WTC11 (cell line): ENCODE data around the gene GINM1. TPM values are rescaled to one million over a fixed set of nuclear protein-coding genes. Genes with fewer than 3 reads are reported as not detected.

ENCODE experiments used
- ATAC-seq: fragments of 200-7000 bp; cut with Tn5 transposase; 2 replicates; pipeline ENCODE4 v1.10.0; 2021; ENCODE audit warnings: mild to moderate bottlenecking, moderate library complexity
- CTCF ChIA-PET: fragments of 300-600 bp; sonication (Branson Sonifier 250); formaldehyde crosslinking; loops from one replicate; lab custom pipeline; 2021; ENCODE audit warnings: antibody characterized with exemption; lab: Charles Lee
- POLR2A ChIA-PET: fragments of 350-600 bp; sonication (Branson Sonifier 250); formaldehyde crosslinking; loops from one replicate; lab custom pipeline; 2021; ENCODE audit warnings: antibody characterized with exemption; lab: Charles Lee
- DNase-seq: peaks from one replicate; pipeline ENCODE4 v3.0.0; 2021; ENCODE audit warnings: low spot score
- H3K27ac Mint-ChIP-seq: 2 replicates; pipeline ENCODE4 v1.8.0; 2021; ENCODE audit warnings: mixed read lengths
- H3K27me3 Mint-ChIP-seq: 2 replicates; pipeline ENCODE4 v1.8.0; 2021; ENCODE audit warnings: low read depth, mild to moderate bottlenecking, moderate library complexity, mixed read lengths
- H3K36me3 Mint-ChIP-seq: 2 replicates; pipeline ENCODE4 v1.8.0; 2021; ENCODE audit warnings: mixed read lengths
- H3K4me1 Mint-ChIP-seq: 2 replicates; pipeline ENCODE4 v1.8.0; 2022; ENCODE audit warnings: mixed read lengths
- H3K4me3 Mint-ChIP-seq: 2 replicates; pipeline ENCODE4 v1.8.0; 2021; ENCODE audit warnings: mild to moderate bottlenecking, moderate library complexity, mixed read lengths
- H3K9me3 Mint-ChIP-seq: 2 replicates; pipeline ENCODE4 v1.8.0; 2021; ENCODE audit warnings: mixed read lengths
- E2F1 ChIP-seq: sonication (generic); formaldehyde crosslinking; IDR thresholded peaks from 2 replicates; pipeline ENCODE4 v1.8.0; 2022; ENCODE audit warnings: mild to moderate bottlenecking, missing genetic modification reagents
- FOXK1 ChIP-seq: sonication (generic); formaldehyde crosslinking; IDR thresholded peaks from 2 replicates; pipeline ENCODE4 v1.8.0; 2022; ENCODE audit warnings: mild to moderate bottlenecking, moderate library complexity, missing genetic modification reagents
- GRHL2 ChIP-seq: fragments of 250-450 bp; sonication (Bioruptor Pico); IDR thresholded peaks from 2 replicates; pipeline ENCODE4 v1.8.0; 2022; ENCODE audit warnings: mild to moderate bottlenecking, moderate library complexity; ENCODE audit not compliant: insufficient replicate concordance, severe bottlenecking
- GTF2I ChIP-seq: fragments of 250-450 bp; sonication (Bioruptor Pico); conservative IDR thresholded peaks from 2 replicates; pipeline ENCODE4 v1.4.0; 2021; ENCODE audit warnings: mild to moderate bottlenecking
- HMGXB4 ChIP-seq: sonication (generic); formaldehyde crosslinking; IDR thresholded peaks from 2 replicates; pipeline ENCODE4 v1.8.1; 2023; ENCODE audit warnings: mild to moderate bottlenecking, moderate library complexity, missing genetic modification reagents
- KAT7 ChIP-seq: sonication (generic); formaldehyde crosslinking; IDR thresholded peaks from 2 replicates; pipeline ENCODE4 v1.8.1; 2023; ENCODE audit warnings: missing genetic modification reagents, mild to moderate bottlenecking, borderline replicate concordance
- MYBL2 ChIP-seq: sonication (generic); formaldehyde crosslinking; IDR thresholded peaks from 2 replicates; pipeline ENCODE4 v1.8.1; 2023; ENCODE audit warnings: mild to moderate bottlenecking, moderate library complexity, missing genetic modification reagents
- SMAD4 ChIP-seq: sonication (generic); formaldehyde crosslinking; IDR thresholded peaks from 2 replicates; pipeline ENCODE4 v1.8.0; 2022; ENCODE audit warnings: mild to moderate bottlenecking, missing genetic modification reagents
- SP1 ChIP-seq: sonication (generic); formaldehyde crosslinking; conservative IDR thresholded peaks from 2 replicates; pipeline ENCODE4 v1.8.1; 2022; ENCODE audit warnings: missing genetic modification reagents
- ZNF232 ChIP-seq: sonication (generic); formaldehyde crosslinking; IDR thresholded peaks from 2 replicates; pipeline ENCODE4 v1.8.0; 2022; ENCODE audit warnings: mild to moderate bottlenecking, missing genetic modification reagents
- total RNA-seq: library from RNA; stranded (reverse); gene quantifications from 3 replicates; pipeline ENCODE4 v1.2.3, GENCODE V29; 2021
- TF ChIP-seq, protein P1 (sequence below): sonication (generic); formaldehyde crosslinking; IDR thresholded peaks from 2 replicates; pipeline ENCODE4 v1.8.1; 2023; ENCODE audit warnings: mild to moderate bottlenecking, missing genetic modification reagents, borderline replicate concordance
- TF ChIP-seq, protein P2 (sequence below): sonication (generic); formaldehyde crosslinking; conservative IDR thresholded peaks from 2 replicates; pipeline ENCODE4 v1.8.1; 2022; ENCODE audit warnings: mild to moderate bottlenecking, missing genetic modification reagents
- TF ChIP-seq, protein P3 (sequence below): sonication (generic); formaldehyde crosslinking; IDR thresholded peaks from 2 replicates; pipeline ENCODE4 v1.8.0; 2022; ENCODE audit warnings: mild to moderate bottlenecking, missing genetic modification reagents
- TF ChIP-seq, protein P4 (sequence below): sonication (generic); formaldehyde crosslinking; IDR thresholded peaks from 2 replicates; pipeline ENCODE4 v1.8.0; 2022; ENCODE audit warnings: mild to moderate bottlenecking, missing genetic modification reagents
- TF ChIP-seq, protein P5 (sequence below): sonication (generic); formaldehyde crosslinking; IDR thresholded peaks from 2 replicates; pipeline ENCODE4 v1.8.0; 2022; ENCODE audit warnings: missing genetic modification reagents
- TF ChIP-seq, protein P6 (sequence below): sonication (generic); formaldehyde crosslinking; IDR thresholded peaks from 2 replicates; pipeline ENCODE4 v1.8.0; 2023; ENCODE audit warnings: missing genetic modification reagents, mild to moderate bottlenecking, borderline replicate concordance

The GINM1 gene
- total RNA-seq, 1 experiment from 2014 or later = 16.8 TPM

- TF ChIP-seq, protein P1, sequence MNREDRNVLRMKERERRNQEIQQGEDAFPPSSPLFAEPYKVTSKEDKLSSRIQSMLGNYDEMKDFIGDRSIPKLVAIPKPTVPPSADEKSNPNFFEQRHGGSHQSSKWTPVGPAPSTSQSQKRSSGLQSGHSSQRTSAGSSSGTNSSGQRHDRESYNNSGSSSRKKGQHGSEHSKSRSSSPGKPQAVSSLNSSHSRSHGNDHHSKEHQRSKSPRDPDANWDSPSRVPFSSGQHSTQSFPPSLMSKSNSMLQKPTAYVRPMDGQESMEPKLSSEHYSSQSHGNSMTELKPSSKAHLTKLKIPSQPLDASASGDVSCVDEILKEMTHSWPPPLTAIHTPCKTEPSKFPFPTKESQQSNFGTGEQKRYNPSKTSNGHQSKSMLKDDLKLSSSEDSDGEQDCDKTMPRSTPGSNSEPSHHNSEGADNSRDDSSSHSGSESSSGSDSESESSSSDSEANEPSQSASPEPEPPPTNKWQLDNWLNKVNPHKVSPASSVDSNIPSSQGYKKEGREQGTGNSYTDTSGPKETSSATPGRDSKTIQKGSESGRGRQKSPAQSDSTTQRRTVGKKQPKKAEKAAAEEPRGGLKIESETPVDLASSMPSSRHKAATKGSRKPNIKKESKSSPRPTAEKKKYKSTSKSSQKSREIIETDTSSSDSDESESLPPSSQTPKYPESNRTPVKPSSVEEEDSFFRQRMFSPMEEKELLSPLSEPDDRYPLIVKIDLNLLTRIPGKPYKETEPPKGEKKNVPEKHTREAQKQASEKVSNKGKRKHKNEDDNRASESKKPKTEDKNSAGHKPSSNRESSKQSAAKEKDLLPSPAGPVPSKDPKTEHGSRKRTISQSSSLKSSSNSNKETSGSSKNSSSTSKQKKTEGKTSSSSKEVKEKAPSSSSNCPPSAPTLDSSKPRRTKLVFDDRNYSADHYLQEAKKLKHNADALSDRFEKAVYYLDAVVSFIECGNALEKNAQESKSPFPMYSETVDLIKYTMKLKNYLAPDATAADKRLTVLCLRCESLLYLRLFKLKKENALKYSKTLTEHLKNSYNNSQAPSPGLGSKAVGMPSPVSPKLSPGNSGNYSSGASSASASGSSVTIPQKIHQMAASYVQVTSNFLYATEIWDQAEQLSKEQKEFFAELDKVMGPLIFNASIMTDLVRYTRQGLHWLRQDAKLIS = no peak
- TF ChIP-seq KAT7 (CRISPR knock-in tag) = no peak
- TF ChIP-seq GTF2I (CRISPR knock-in tag) = no peak
- TF ChIP-seq SP1 (CRISPR knock-in tag) = no peak
- no peak for TF ChIP-seq GRHL2 (CRISPR knock-in tag)
- TF ChIP-seq MYBL2 (CRISPR knock-in tag) = no peak
- TF ChIP-seq ZNF232 = no peak
Measured at GRCh38 chr6:149563928-149564325, 2.2 kb upstream of the GINM1 start (continued).

- peak; percentile 39 for ATAC-seq
- peak; percentile 77 for DNase-seq
- H3K4me3 Mint-ChIP-seq = peak overlapping the region; percentile 91
- CTCF ChIA-PET = interaction anchor here (0.6 to 1.0 kb wide), 10 partner anchors 18 to 363 kb away, joined by 3 to 7 read pairs (median 3); partner anchors contain the start of gene PPIL4
- H3K9me3 Mint-ChIP-seq = no peaks in the 10 kb centered on the region
- peak overlapping the region; percentile 88 for H3K27ac Mint-ChIP-seq
- H3K36me3 Mint-ChIP-seq = no peaks in the 10 kb centered on the region
- POLR2A ChIA-PET = no interaction called here
- H3K4me1 Mint-ChIP-seq = peaks cover 15% of the 10 kb centered on the region
- H3K27me3 Mint-ChIP-seq = no peaks in the 10 kb centered on the region; the same call in 1 of the 2 replicates
- TF ChIP-seq, protein P2, sequence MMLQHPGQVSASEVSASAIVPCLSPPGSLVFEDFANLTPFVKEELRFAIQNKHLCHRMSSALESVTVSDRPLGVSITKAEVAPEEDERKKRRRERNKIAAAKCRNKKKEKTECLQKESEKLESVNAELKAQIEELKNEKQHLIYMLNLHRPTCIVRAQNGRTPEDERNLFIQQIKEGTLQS (CRISPR knock-in tag) = no peak
- TF ChIP-seq HMGXB4 (CRISPR knock-in tag) = peak; percentile 88; the same call in 1 of the 2 replicates
- TF ChIP-seq, protein P3, sequence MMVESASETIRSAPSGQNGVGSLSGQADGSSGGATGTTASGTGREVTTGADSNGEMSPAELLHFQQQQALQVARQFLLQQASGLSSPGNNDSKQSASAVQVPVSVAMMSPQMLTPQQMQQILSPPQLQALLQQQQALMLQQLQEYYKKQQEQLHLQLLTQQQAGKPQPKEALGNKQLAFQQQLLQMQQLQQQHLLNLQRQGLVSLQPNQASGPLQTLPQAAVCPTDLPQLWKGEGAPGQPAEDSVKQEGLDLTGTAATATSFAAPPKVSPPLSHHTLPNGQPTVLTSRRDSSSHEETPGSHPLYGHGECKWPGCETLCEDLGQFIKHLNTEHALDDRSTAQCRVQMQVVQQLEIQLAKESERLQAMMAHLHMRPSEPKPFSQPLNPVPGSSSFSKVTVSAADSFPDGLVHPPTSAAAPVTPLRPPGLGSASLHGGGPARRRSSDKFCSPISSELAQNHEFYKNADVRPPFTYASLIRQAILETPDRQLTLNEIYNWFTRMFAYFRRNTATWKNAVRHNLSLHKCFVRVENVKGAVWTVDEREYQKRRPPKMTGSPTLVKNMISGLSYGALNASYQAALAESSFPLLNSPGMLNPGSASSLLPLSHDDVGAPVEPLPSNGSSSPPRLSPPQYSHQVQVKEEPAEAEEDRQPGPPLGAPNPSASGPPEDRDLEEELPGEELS (CRISPR knock-in tag) = peak; percentile 25; the same call in 1 of the 2 replicates
- 0 out of 2 replicates have a peak, but pooled peaks have one; percentile 17 for TF ChIP-seq FOXK1 (CRISPR knock-in tag)
- TF ChIP-seq, protein P4, sequence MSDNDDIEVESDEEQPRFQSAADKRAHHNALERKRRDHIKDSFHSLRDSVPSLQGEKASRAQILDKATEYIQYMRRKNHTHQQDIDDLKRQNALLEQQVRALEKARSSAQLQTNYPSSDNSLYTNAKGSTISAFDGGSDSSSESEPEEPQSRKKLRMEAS (CRISPR knock-in tag) = peak; percentile 79
- no peak for TF ChIP-seq SMAD4 (CRISPR knock-in tag)
- TF ChIP-seq, protein P5, sequence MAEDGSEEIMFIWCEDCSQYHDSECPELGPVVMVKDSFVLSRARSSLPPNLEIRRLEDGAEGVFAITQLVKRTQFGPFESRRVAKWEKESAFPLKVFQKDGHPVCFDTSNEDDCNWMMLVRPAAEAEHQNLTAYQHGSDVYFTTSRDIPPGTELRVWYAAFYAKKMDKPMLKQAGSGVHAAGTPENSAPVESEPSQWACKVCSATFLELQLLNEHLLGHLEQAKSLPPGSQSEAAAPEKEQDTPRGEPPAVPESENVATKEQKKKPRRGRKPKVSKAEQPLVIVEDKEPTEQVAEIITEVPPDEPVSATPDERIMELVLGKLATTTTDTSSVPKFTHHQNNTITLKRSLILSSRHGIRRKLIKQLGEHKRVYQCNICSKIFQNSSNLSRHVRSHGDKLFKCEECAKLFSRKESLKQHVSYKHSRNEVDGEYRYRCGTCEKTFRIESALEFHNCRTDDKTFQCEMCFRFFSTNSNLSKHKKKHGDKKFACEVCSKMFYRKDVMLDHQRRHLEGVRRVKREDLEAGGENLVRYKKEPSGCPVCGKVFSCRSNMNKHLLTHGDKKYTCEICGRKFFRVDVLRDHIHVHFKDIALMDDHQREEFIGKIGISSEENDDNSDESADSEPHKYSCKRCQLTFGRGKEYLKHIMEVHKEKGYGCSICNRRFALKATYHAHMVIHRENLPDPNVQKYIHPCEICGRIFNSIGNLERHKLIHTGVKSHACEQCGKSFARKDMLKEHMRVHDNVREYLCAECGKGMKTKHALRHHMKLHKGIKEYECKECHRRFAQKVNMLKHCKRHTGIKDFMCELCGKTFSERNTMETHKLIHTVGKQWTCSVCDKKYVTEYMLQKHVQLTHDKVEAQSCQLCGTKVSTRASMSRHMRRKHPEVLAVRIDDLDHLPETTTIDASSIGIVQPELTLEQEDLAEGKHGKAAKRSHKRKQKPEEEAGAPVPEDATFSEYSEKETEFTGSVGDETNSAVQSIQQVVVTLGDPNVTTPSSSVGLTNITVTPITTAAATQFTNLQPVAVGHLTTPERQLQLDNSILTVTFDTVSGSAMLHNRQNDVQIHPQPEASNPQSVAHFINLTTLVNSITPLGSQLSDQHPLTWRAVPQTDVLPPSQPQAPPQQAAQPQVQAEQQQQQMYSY (CRISPR knock-in tag) = 0 out of 2 replicates have a peak, but pooled peaks have one; percentile 17
- peak; percentile 28; the same call in 1 of the 2 replicates for TF ChIP-seq E2F1 (CRISPR knock-in tag)
- TF ChIP-seq, protein P6, sequence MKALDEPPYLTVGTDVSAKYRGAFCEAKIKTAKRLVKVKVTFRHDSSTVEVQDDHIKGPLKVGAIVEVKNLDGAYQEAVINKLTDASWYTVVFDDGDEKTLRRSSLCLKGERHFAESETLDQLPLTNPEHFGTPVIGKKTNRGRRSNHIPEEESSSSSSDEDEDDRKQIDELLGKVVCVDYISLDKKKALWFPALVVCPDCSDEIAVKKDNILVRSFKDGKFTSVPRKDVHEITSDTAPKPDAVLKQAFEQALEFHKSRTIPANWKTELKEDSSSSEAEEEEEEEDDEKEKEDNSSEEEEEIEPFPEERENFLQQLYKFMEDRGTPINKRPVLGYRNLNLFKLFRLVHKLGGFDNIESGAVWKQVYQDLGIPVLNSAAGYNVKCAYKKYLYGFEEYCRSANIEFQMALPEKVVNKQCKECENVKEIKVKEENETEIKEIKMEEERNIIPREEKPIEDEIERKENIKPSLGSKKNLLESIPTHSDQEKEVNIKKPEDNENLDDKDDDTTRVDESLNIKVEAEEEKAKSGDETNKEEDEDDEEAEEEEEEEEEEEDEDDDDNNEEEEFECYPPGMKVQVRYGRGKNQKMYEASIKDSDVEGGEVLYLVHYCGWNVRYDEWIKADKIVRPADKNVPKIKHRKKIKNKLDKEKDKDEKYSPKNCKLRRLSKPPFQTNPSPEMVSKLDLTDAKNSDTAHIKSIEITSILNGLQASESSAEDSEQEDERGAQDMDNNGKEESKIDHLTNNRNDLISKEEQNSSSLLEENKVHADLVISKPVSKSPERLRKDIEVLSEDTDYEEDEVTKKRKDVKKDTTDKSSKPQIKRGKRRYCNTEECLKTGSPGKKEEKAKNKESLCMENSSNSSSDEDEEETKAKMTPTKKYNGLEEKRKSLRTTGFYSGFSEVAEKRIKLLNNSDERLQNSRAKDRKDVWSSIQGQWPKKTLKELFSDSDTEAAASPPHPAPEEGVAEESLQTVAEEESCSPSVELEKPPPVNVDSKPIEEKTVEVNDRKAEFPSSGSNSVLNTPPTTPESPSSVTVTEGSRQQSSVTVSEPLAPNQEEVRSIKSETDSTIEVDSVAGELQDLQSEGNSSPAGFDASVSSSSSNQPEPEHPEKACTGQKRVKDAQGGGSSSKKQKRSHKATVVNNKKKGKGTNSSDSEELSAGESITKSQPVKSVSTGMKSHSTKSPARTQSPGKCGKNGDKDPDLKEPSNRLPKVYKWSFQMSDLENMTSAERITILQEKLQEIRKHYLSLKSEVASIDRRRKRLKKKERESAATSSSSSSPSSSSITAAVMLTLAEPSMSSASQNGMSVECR (CRISPR knock-in tag) = peak; percentile 78
Measured at GRCh38 chr6:149566410-149567193, 427 bp downstream of the GINM1 start.
